ENCODE measurements around the gene MGAT5B.

- no peak for TF ChIP-seq POLR2AphosphoS5 (IDR thresholded peaks at IDR 0.05; ENCODE audit: low read depth, low read length)
- TF ChIP-seq POLR2A (IDR thresholded peaks at IDR 0.05; ENCODE audit: low read depth, low read length): no peak
- no peak for TF ChIP-seq TAF1 (IDR thresholded peaks at IDR 0.05; ENCODE audit: low read depth, low read length)
- no peak for TF ChIP-seq SPI1 (IDR thresholded peaks at IDR 0.05; ENCODE audit: low read depth, low read length)
These were observed 48.2 kb upstream of the MGAT5B start for GRCh38 chr17:76820039-76820438.

All from GM12891 (cell line).